ENCODE measurements around the gene KLK4. TPM values are rescaled to one million over a fixed set of nuclear protein-coding genes. Genes with fewer than 3 reads are reported as not detected.

The KLK4 gene
- total and polyA plus RNA-seq, 9 of the 15 experiments (the other 6 are each of a cell fraction or from before 2014, with no cell fraction given), result not detected

DNA sequence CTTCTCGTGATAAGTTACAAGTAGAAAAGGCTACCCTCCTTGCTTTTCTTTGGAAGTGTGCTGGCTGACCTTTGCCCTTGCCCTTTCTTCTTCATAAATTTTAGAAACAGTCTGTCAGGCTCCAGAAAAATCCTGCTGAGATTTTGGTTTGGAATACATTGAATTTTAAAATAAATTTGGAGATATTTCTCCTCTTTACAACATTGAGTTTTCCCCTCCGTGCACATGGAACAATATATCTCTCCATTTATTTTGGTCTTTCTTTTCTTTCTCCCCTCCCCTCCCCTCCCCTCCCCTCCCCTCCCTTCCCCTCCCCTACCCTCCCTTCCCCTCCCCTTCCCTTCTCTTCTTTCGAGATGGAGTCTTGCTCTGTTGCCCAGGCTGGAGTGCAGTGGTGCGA is 8.6 kb downstream of the KLK4 start:
- Histone ChIP-seq H3K36me3 (ENCODE audit: control insufficient read depth, insufficient read depth, low read length) (no peaks in the 10 kb centered on the region), H3K27ac (ENCODE audit: extremely low read depth, low read depth, low read length) (no peak overlapping the region), H3K27me3 (ENCODE audit: control insufficient read depth in 2 of 2, insufficient read depth in 2 of 2, low read length in 2 of 2) (peaks cover 0 to under 1% of the 10 kb centered on the region in 2 experiments; a peak in 2 of 5 replicates), H3K4me2 (ENCODE audit: insufficient read depth, low read length) (no peak overlapping the region), H3K9me3 (replicated peaks; ENCODE audit: control insufficient read depth, insufficient read depth, low read depth, low read length) (0 out of 2 replicates have a peak, but pooled peaks cover 3% of the 10 kb centered on the region), H2AFZ (ENCODE audit: low read depth, low read length) (no peak overlapping the region), H3K4me3 (no peak overlapping the region), H3K79me2 (ENCODE audit: control insufficient read depth, insufficient read depth, low read length) (no peaks in the 10 kb centered on the region), H3K9me1 (ENCODE audit: control insufficient read depth, insufficient read depth, low read length) (no peaks in the 10 kb centered on the region), H4K20me1 (replicated peaks; ENCODE audit: control insufficient read depth, insufficient read depth, low read length) (no peaks in the 10 kb centered on the region), H3K4me1 (replicated peaks in 1 of 2; ENCODE audit: control insufficient read depth in 2 of 2, insufficient read depth in 2 of 2, low read length in 2 of 2) (no peaks in the 10 kb centered on the region), H3K9ac (ENCODE audit: insufficient read depth in 1 of 2, low read depth in 2 of 2, low read length in 2 of 2) (no peak overlapping the region)
- no peak for FAIRE-seq
- no TSS peak for BruUV-seq (replicated peaks)
- TF ChIP-seq KDM4B (IDR thresholded peaks at IDR 0.05; ENCODE audit: borderline replicate concordance in 2 of 2, low read depth in 1 of 2) (no peak), PCBP2 (IDR thresholded peaks at IDR 0.05; ENCODE audit: low read depth, low read length, poor library complexity, severe bottlenecking) (peak; percentile 65), ZNF24 (IDR thresholded peaks at IDR 0.05) (no peak), ZNF253 (CRISPR knock-in tag; conservative IDR thresholded peaks at IDR 0.05) (no peak), GATA2 (CRISPR knock-in tag; IDR thresholded peaks at IDR 0.05) (no peak), ZNF408 (CRISPR knock-in tag; IDR thresholded peaks at IDR 0.05; ENCODE audit: low read depth) (no peak), HNRNPK (IDR thresholded peaks at IDR 0.05; ENCODE audit: low read depth, low read length, poor library complexity, severe bottlenecking) (peak; percentile 89)
- TF ChIP-seq, protein P1, sequence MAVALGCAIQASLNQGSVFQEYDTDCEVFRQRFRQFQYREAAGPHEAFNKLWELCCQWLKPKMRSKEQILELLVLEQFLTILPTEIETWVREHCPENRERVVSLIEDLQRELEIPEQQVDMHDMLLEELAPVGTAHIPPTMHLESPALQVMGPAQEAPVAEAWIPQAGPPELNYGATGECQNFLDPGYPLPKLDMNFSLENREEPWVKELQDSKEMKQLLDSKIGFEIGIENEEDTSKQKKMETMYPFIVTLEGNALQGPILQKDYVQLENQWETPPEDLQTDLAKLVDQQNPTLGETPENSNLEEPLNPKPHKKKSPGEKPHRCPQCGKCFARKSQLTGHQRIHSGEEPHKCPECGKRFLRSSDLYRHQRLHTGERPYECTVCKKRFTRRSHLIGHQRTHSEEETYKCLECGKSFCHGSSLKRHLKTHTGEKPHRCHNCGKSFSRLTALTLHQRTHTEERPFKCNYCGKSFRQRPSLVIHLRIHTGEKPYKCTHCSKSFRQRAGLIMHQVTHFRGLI (CRISPR knock-in tag; IDR thresholded peaks at IDR 0.05), result no peak
- 2% methylated on average over 4 of the region's 4 CpGs for WGBS (ENCODE audit: insufficient coverage, low coverage, missing lambda C conversion rate)
- ChIA-PET POLR2A (interaction anchor here (1.2 kb wide), 1 partner anchor 194 kb away, joined by 3 read pairs; no protein-coding TSS in a partner anchor), CTCF (ENCODE audit: low intra/inter-chr PET ratio) (no interaction called here)
- intact Hi-C loops (cut with micrococcal nuclease) (no loop called here), in situ Hi-C loops (cut with MboI) (no loop called here)
- DNase-seq (ENCODE audit: extremely low read depth in 1 of 4, low spot score in 3 of 4), result no peak
- no peak for ATAC-seq

All from K562 (cell line).